Retinal pigment epithelial cell (primary cell): Measurements from ENCODE around the gene ITGA7.

Experiments
- DNase-seq: peaks from one replicate; pipeline ENCODE4 v3.0.0-alpha.2; 2010; ENCODE audit warnings: low read depth
- H3K4me3 ChIP-seq: 2 replicates; pipeline ENCODE4 v1.5.1; 2011; ENCODE audit warnings: mild to moderate bottlenecking, low read length, control low read depth, moderate library complexity
- TF ChIP-seq, protein P1 (sequence below): conservative IDR thresholded peaks from 2 replicates; pipeline ENCODE4 v1.5.1; 2011; ENCODE audit warnings: low read depth, low read length, control low read depth, inconsistent platforms

ITGA7 gene

DNA sequence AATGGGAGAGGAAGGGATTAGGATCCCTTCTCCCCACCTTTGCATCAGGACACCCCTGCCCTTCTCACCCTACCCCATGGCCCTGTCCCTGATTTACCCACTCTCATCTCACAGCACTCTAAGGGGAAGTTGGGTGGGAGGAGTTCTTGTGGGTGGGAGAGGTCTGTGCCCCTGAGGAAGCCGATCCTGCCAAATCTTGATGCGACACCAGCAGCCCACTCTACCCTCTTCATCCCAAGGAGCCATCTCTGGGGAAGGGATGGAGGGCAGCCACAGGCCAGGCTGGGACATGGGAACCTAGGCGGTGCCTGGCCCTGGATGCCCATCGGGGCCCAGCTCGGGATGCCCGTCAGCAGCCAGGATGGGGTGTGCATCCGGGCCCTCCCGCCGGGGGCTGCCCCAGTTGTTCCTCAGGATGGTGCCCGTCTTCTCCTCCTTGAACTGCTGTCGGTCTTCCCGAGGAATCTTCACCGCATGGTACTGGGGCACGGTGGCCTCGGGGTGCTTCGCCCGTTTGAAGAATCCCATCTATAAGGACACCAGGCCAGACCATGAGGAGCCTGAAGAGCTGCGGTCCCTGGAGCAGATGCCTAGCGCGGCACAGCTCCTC is 22.8 kb downstream of the ITGA7 start:
- H3K4me3 ChIP-seq = no peak overlapping the region
- no peak for DNase-seq
- TF ChIP-seq, protein P1, sequence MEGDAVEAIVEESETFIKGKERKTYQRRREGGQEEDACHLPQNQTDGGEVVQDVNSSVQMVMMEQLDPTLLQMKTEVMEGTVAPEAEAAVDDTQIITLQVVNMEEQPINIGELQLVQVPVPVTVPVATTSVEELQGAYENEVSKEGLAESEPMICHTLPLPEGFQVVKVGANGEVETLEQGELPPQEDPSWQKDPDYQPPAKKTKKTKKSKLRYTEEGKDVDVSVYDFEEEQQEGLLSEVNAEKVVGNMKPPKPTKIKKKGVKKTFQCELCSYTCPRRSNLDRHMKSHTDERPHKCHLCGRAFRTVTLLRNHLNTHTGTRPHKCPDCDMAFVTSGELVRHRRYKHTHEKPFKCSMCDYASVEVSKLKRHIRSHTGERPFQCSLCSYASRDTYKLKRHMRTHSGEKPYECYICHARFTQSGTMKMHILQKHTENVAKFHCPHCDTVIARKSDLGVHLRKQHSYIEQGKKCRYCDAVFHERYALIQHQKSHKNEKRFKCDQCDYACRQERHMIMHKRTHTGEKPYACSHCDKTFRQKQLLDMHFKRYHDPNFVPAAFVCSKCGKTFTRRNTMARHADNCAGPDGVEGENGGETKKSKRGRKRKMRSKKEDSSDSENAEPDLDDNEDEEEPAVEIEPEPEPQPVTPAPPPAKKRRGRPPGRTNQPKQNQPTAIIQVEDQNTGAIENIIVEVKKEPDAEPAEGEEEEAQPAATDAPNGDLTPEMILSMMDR = no peak

DNA sequence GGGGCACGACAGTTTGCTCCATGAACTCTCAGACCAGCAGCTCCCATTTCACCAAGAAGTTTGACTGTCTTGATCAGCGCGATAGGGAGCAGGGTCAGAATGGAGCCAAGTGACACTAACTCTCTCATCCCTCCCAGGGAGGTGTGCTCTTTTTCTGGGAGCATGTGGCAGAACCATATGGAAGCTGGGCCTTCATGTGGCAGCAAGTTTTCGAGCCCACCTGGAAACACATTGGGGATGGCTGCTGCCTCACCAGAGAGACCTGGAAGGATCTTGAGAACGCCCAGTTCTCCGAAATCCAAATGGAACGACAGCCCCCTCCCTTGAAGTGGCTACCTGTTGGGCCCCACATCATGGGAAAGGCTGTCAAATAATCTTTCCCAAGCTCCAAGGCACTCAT is 24.0 kb downstream of the ITGA7 start:
- no peak for DNase-seq
- TF ChIP-seq, protein P1 = no peak
- no peak overlapping the region for H3K4me3 ChIP-seq

DNA sequence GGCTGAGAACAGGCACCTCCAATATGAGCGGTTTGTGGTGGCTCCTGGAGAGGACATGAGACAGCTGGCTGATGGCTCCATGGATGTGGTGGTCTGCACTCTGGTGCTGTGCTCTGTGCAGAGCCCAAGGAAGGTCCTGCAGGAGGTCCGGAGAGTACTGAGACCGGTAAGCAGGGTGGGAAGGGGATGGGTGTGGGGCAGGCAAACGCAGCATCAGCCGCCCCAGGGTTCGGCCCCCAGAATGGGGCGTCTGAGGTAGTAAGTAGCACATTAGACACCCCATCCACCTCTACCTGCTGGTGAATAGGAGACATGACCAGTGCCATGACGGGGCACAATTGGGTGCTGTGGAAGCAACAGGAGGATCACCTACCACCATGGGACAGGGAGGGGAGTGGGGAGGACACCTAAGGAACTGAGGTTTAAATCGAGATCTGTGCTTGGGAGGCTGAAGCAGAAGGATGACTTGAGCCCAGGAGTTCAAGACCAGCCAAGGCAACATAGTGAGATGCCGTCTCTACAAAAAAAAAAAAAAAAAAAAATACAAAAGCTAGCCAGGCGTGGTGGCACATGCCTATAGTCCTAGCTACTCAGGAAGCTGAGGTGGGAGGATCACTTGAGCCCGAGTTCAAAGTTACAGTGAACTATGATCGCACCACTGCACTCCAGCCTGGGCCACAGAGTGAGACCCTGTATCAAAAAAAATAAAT is 25.5 kb downstream of the ITGA7 start:
- TF ChIP-seq, protein P1 = no peak
- no peak for DNase-seq
- H3K4me3 ChIP-seq = peak overlapping the region; percentile 44

DNA sequence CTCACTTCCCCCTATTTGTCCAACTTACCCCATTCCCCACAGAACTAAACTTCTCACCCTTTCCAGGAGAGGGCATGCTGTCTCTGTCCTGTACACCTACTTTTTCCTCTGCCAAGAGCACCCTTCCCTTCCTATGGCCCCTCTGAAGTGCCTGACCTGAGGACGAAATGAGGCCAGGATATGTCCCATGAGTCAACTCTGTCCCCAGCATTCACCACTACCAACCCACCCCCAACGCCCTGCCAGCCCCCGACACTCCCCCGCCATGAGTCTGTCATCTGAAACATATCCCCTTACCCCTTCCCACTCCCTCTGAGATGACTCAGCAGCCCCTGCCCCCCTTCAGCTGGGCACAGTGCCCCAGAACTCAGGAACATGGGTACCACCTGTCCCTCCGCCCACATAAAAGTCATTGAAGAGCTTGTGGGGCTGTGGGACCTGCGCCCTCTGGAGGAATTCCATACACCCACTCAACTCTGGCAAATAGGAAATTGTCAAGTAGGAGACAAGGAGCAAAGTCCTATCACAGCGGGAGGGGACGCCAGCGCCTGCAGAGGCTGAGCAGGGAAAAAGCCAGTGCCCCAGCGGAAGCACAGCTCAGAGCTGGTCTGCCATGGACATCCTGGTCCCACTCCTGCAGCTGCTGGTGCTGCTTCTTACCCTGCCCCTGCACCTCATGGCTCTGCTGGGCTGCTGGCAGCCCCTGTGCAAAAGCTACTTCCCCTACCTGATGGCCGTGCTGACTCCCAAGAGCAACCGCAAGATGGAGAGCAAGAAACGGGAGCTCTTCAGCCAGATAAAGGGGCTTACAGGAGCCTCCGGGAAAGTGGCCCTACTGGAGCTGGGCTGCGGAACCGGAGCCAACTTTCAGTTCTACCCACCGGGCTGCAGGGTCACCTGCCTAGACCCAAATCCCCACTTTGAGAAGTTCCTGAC is 26.3 kb downstream of the ITGA7 start:
- DNase-seq = peak; percentile 55
- TF ChIP-seq, protein P1 = peak; percentile 67
- H3K4me3 ChIP-seq = peak overlapping the region; percentile 44

DNA sequence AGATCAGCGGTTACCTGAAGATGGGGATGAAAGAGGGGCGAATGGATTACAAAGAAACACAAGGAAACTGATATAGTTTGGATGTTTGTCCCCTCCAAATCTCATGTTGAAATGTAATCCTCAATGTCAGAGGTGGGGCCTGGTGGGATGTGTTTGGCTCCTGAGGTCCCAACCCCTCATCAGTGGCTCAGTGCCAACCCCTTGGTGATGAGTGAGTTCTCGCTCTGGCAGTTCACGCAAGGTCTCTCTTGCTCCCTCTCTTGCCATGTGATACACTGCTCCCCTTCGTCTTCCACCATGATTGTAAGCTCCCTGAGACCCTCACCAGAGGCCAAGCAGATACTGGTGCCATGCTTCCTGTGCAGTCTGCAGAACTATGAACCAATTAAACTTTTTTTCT is 28.0 kb downstream of the ITGA7 start:
- no peak overlapping the region for H3K4me3 ChIP-seq
- DNase-seq = no peak
- TF ChIP-seq, protein P1 = no peak

DNA sequence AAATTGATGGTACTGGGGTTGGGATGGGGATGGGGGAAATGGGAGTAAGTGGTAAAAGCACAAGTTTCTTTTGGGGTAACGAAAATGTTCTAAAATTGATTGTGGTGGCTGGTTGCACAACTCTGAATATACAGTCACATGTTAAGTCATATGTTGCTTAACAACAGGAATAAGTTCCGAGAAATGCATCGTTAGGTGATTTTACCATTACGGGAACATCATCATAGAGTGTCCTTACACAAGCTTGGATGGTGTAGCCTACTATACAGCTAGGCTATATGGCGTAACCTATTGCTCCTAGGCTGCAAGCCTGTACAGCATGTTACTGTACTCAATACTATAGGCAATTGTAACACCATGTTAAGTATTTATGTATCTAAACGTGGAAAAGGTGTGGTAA is 31.0 kb downstream of the ITGA7 start:
- H3K4me3 ChIP-seq = no peak overlapping the region
- DNase-seq = no peak
- TF ChIP-seq, protein P1 = no peak
